HL-60 (cell line): ENCODE data around the gene SLC25A6.

ENCODE experiments used
- CTCF ChIP-seq: IDR thresholded peaks from one replicate; pipeline ENCODE4 v1.5.1; 2011; ENCODE audit warnings: low read length, control low read depth, inconsistent platforms; ENCODE audit not compliant: insufficient read depth
- POLR2AphosphoS5 ChIP-seq: IDR thresholded peaks from 2 replicates; pipeline ENCODE4 v1.6.1; 2012; ENCODE audit warnings: low read depth
- REST ChIP-seq: IDR thresholded peaks from 2 replicates; pipeline ENCODE4 v1.6.1; 2012; ENCODE audit warnings: low read depth; ENCODE audit not compliant: insufficient replicate concordance

- TF ChIP-seq CTCF (no peak), POLR2AphosphoS5 (no peak), REST (no peak)
Measured at GRCh38 chrX:1423215-1423614, 31.3 kb upstream of the SLC25A6 start.
